HepG2 (cell line): ENCODE data around the gene TMEM185B. TPM values are rescaled to one million over a fixed set of nuclear protein-coding genes. Genes with fewer than 3 reads are reported as not detected.
A peak's percentile ranks its signal among the peaks of the same experiment; 100 is the strongest.

Experiments used
- DPF2 ChIP-seq: sonication (generic); formaldehyde crosslinking; IDR thresholded peaks from 2 replicates; pipeline ENCODE4 v1.4.0; 2020; ENCODE audit warnings: mild to moderate bottlenecking, low read depth, missing genetic modification reagents, borderline replicate concordance
- FOXM1 ChIP-seq: sonication (generic); formaldehyde crosslinking; IDR thresholded peaks from 2 replicates; pipeline ENCODE4 v1.5.0; 2020; ENCODE audit warnings: missing genetic modification reagents
- KDM2A ChIP-seq: sonication (generic); formaldehyde crosslinking; IDR thresholded peaks from 2 replicates; pipeline ENCODE4 v1.4.0; 2020; ENCODE audit warnings: low read depth, missing genetic modification reagents, borderline replicate concordance
- ZBTB46 ChIP-seq: sonication (generic); formaldehyde crosslinking; IDR thresholded peaks from 2 replicates; pipeline ENCODE4 v1.4.0; 2020; ENCODE audit warnings: mild to moderate bottlenecking, missing genetic modification reagents, borderline replicate concordance
- ZMYM2 ChIP-seq: sonication (generic); formaldehyde crosslinking; IDR thresholded peaks from 2 replicates; pipeline ENCODE4 v1.8.0; 2022; ENCODE audit warnings: mild to moderate bottlenecking, missing genetic modification reagents
- ZNF12 ChIP-seq: sonication (generic); formaldehyde crosslinking; IDR thresholded peaks from 2 replicates; pipeline ENCODE4 v1.5.0; 2020; ENCODE audit warnings: missing genetic modification reagents
- ZNF550 ChIP-seq: sonication (generic); formaldehyde crosslinking; IDR thresholded peaks from 2 replicates; pipeline ENCODE4 v1.4.0; 2020; ENCODE audit warnings: mild to moderate bottlenecking, missing genetic modification reagents, borderline replicate concordance
- ZNF614 ChIP-seq: IDR thresholded peaks from 2 replicates; pipeline ENCODE4 v1.6.1; 2018; ENCODE audit warnings: missing biosample characterization, missing genetic modification reagents, inconsistent platforms, borderline replicate concordance
- ZNF629 ChIP-seq: sonication (generic); formaldehyde crosslinking; conservative IDR thresholded peaks from 2 replicates; pipeline ENCODE4 v1.5.0; 2020; ENCODE audit warnings: missing genetic modification reagents
- ZUFSP ChIP-seq: sonication (generic); formaldehyde crosslinking; IDR thresholded peaks from 2 replicates; pipeline ENCODE4 v1.9.0; 2021; ENCODE audit warnings: missing genetic modification reagents, mild to moderate bottlenecking, borderline replicate concordance
- polyA plus RNA-seq, 8 experiments: library from polyadenylated mRNA; depleted of rRNA in 3 of 8; stranded (reverse) in 7 of 8; unstranded in 1 of 8; fragments of >200 nt; fragmentation: Illumina TruSeq in 4 of 8; extraction: Trizol in 4 of 8; gene quantifications; 2 replicates each; pipeline versions ENCODE4 v1.2.1 to v1.2.3, GENCODE V29; 2011 to 2016; ENCODE audit warnings: low read depth in 4 of 8, missing spikeins in 1 of 8, mixed read lengths in 1 of 8; ENCODE audit not compliant: insufficient read depth in 1 of 8
- total RNA-seq, 5 experiments: library from RNA; depleted of rRNA; stranded (reverse); fragments of >200 nt; fragmentation: Illumina TruSeq; extraction: Trizol; gene quantifications; 2 replicates each; pipeline ENCODE4 v1.2.3, GENCODE V29; 2016; ENCODE audit warnings: low read depth in 1 of 5
- TF ChIP-seq, protein P1 (sequence below): sonication (generic); formaldehyde crosslinking; IDR thresholded peaks from 2 replicates; pipeline ENCODE4 v1.4.0; 2020; ENCODE audit warnings: missing genetic modification reagents, borderline replicate concordance
- TF ChIP-seq, protein P2 (sequence below): sonication (generic); formaldehyde crosslinking; IDR thresholded peaks from 2 replicates; pipeline ENCODE4 v1.5.0; 2020; ENCODE audit warnings: mild to moderate bottlenecking, missing genetic modification reagents, borderline replicate concordance
- TF ChIP-seq, protein P3 (sequence below): IDR thresholded peaks from 2 replicates; pipeline ENCODE4 v1.6.1; 2016
- TF ChIP-seq, protein P4 (sequence below): sonication (generic); formaldehyde crosslinking; IDR thresholded peaks from 2 replicates; pipeline ENCODE4 v1.5.0; 2020; ENCODE audit warnings: mild to moderate bottlenecking, missing genetic modification reagents

Gene TMEM185B
- total and polyA plus RNA-seq, 2 of the 13 experiments (the other 11 are each of a cell fraction or from before 2014, with no cell fraction given): 5.6 to 7.0 TPM

DNA sequence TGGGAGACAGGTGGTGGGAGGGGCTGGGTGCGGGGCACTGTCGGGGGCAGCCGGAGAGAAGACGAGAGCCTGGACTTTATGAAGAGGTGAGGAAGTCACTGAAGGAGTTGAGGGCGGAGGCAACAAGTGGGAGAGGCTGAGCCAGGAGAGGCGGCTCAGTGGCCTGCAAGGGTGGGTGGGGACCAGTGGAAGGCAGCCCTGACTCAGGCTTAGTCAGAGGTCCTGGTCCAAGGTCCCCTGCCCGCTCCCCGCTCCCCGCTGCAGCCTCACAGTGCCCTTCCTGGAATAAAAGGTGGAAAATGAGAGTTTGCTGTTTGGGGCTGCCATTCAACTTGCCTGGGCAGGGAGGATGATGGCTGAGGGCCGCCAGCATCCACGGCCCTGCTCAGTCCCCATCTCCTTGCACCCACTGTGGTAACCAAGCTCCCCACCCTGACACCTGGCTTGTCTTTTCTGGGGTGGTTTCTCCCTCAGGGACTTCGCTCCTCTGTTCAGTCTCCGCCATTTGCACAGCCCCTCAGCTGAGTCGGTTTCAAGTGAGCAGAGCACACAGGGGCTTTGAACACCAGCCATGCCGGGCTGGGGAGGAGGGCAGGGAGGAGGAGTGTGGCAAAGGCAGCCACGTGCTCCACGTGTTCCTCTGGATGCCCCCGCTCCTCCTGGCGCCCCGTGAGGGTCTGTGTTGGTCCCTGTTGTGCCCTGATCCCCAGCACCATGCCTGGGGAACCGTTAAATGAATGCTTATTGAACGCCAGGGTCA, 15.7 kb upstream of the TMEM185B start (continued):
- TF ChIP-seq ZBTB46: 0 out of 2 replicates have a peak, but pooled peaks have one; percentile 20
- TF ChIP-seq ZNF614 (CRISPR knock-in tag): no peak
- TF ChIP-seq ZUFSP: no peak
- no peak for TF ChIP-seq ZMYM2
- TF ChIP-seq DPF2 (CRISPR knock-in tag): peak; percentile 69; the same call in 1 of the 2 replicates
- TF ChIP-seq, protein P1, sequence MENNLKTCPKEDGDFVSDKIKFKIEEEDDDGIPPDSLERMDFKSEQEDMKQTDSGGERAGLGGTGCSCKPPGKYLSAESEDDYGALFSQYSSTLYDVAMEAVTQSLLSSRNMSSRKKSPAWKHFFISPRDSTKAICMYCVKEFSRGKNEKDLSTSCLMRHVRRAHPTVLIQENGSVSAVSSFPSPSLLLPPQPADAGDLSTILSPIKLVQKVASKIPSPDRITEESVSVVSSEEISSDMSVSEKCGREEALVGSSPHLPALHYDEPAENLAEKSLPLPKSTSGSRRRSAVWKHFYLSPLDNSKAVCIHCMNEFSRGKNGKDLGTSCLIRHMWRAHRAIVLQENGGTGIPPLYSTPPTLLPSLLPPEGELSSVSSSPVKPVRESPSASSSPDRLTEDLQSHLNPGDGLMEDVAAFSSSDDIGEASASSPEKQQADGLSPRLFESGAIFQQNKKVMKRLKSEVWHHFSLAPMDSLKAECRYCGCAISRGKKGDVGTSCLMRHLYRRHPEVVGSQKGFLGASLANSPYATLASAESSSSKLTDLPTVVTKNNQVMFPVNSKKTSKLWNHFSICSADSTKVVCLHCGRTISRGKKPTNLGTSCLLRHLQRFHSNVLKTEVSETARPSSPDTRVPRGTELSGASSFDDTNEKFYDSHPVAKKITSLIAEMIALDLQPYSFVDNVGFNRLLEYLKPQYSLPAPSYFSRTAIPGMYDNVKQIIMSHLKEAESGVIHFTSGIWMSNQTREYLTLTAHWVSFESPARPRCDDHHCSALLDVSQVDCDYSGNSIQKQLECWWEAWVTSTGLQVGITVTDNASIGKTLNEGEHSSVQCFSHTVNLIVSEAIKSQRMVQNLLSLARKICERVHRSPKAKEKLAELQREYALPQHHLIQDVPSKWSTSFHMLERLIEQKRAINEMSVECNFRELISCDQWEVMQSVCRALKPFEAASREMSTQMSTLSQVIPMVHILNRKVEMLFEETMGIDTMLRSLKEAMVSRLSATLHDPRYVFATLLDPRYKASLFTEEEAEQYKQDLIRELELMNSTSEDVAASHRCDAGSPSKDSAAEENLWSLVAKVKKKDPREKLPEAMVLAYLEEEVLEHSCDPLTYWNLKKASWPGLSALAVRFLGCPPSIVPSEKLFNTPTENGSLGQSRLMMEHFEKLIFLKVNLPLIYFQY (CRISPR knock-in tag): no peak
- TF ChIP-seq ZNF12: no peak
- TF ChIP-seq, protein P2, sequence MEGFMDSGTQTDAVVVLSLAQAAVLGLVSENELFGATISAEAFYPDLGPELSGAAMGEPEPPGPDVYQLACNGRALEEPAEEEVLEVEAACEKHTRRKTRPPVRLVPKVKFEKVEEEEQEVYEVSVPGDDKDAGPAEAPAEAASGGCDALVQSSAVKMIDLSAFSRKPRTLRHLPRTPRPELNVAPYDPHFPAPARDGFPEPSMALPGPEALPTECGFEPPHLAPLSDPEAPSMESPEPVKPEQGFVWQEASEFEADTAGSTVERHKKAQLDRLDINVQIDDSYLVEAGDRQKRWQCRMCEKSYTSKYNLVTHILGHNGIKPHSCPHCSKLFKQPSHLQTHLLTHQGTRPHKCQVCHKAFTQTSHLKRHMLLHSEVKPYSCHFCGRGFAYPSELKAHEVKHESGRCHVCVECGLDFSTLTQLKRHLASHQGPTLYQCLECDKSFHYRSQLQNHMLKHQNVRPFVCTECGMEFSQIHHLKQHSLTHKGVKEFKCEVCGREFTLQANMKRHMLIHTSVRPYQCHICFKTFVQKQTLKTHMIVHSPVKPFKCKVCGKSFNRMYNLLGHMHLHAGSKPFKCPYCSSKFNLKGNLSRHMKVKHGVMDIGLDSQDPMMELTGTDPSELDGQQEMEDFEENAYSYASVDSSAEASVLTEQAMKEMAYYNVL: 0 out of 2 replicates have a peak, but pooled peaks have one; percentile 29
- TF ChIP-seq ZNF629 (CRISPR knock-in tag): no peak
- TF ChIP-seq, protein P3, sequence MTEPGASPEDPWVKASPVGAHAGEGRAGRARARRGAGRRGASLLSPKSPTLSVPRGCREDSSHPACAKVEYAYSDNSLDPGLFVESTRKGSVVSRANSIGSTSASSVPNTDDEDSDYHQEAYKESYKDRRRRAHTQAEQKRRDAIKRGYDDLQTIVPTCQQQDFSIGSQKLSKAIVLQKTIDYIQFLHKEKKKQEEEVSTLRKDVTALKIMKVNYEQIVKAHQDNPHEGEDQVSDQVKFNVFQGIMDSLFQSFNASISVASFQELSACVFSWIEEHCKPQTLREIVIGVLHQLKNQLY (CRISPR knock-in tag): no peak
- TF ChIP-seq, protein P4, sequence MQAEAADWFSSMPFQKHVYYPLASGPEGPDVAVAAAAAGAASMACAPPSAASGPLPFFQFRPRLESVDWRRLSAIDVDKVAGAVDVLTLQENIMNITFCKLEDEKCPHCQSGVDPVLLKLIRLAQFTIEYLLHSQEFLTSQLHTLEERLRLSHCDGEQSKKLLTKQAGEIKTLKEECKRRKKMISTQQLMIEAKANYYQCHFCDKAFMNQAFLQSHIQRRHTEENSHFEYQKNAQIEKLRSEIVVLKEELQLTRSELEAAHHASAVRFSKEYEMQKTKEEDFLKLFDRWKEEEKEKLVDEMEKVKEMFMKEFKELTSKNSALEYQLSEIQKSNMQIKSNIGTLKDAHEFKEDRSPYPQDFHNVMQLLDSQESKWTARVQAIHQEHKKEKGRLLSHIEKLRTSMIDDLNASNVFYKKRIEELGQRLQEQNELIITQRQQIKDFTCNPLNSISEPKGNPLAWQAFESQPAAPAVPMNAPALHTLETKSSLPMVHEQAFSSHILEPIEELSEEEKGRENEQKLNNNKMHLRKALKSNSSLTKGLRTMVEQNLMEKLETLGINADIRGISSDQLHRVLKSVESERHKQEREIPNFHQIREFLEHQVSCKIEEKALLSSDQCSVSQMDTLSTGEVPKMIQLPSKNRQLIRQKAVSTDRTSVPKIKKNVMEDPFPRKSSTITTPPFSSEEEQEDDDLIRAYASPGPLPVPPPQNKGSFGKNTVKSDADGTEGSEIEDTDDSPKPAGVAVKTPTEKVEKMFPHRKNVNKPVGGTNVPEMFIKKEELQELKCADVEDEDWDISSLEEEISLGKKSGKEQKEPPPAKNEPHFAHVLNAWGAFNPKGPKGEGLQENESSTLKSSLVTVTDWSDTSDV (CRISPR knock-in tag): peak; percentile 92; the same call in 1 of the 2 replicates
- TF ChIP-seq ZNF550 (CRISPR knock-in tag): no peak
- no peak for TF ChIP-seq FOXM1 (CRISPR knock-in tag)
- TF ChIP-seq KDM2A (CRISPR knock-in tag): peak; percentile 67; the same call in 1 of the 2 replicates
